ENCODE data around the gene MIA2. TPM values are rescaled to one million over a fixed set of nuclear protein-coding genes. Genes with fewer than 3 reads are reported as not detected.

The MIA2 gene
- total RNA-seq, 1 donor from 2014 or later: 41.2 TPM

GRCh38 chr14:39265806-39266524 lies 32.2 kb downstream of the MIA2 start:
- no peak for TF ChIP-seq CTCF (IDR thresholded peaks at IDR 0.05; ENCODE audit: insufficient read depth, low read length, poor library complexity, severe bottlenecking)
- Histone ChIP-seq H3K4me3 (ENCODE audit: low read depth, low read length) (peak overlapping the region; percentile 94), H3K27me3 (ENCODE audit: control insufficient read depth, insufficient read depth, low read length) (no peaks in the 10 kb centered on the region), H3K36me3 (ENCODE audit: control insufficient read depth, insufficient read depth, low read length) (no peaks in the 10 kb centered on the region)
- DNase-seq (ENCODE audit: low read depth): no peak

GRCh38 chr14:39266525-39266870 lies 32.8 kb downstream of the MIA2 start:
- TF ChIP-seq CTCF (IDR thresholded peaks at IDR 0.05; ENCODE audit: insufficient read depth, low read length, poor library complexity, severe bottlenecking): no peak
- DNase-seq (ENCODE audit: low read depth): no peak
- Histone ChIP-seq H3K36me3 (ENCODE audit: control insufficient read depth, insufficient read depth, low read length) (no peaks in the 10 kb centered on the region), H3K27me3 (ENCODE audit: control insufficient read depth, insufficient read depth, low read length) (no peaks in the 10 kb centered on the region), H3K4me3 (ENCODE audit: low read depth, low read length) (peak overlapping the region; percentile 94)

- no peaks in the 10 kb centered on the region for H3K36me3 ChIP-seq (ENCODE audit: control insufficient read depth, insufficient read depth, low read length)
- peak overlapping the region; percentile 94 for H3K4me3 ChIP-seq (ENCODE audit: low read depth, low read length)
- TF ChIP-seq CTCF (IDR thresholded peaks at IDR 0.05; ENCODE audit: insufficient read depth, low read length, poor library complexity, severe bottlenecking): no peak
- no peaks in the 10 kb centered on the region for H3K27me3 ChIP-seq (ENCODE audit: control insufficient read depth, insufficient read depth, low read length)
- DNase-seq (ENCODE audit: low read depth): no peak
Measured at GRCh38 chr14:39266871-39267607, 33.3 kb downstream of the MIA2 start.

GRCh38 chr14:39267608-39268005 lies 33.9 kb downstream of the MIA2 start:
- no peak for DNase-seq (ENCODE audit: low read depth)
- no peaks in the 10 kb centered on the region for H3K27me3 ChIP-seq (ENCODE audit: control insufficient read depth, insufficient read depth, low read length)
- no peaks in the 10 kb centered on the region for H3K36me3 ChIP-seq (ENCODE audit: control insufficient read depth, insufficient read depth, low read length)

GRCh38 chr14:39268393-39268792 lies 34.7 kb downstream of the MIA2 start:
- Histone ChIP-seq H3K36me3 (ENCODE audit: control insufficient read depth, insufficient read depth, low read length) (no peaks in the 10 kb centered on the region), H3K27me3 (ENCODE audit: control insufficient read depth, insufficient read depth, low read length) (no peaks in the 10 kb centered on the region), H3K4me3 (ENCODE audit: low read depth, low read length) (peak overlapping the region; percentile 94)
- no peak for TF ChIP-seq CTCF (IDR thresholded peaks at IDR 0.05; ENCODE audit: insufficient read depth, low read length, poor library complexity, severe bottlenecking)
- DNase-seq (ENCODE audit: low read depth): no peak

More at GRCh38 chr14:39267608-39268005, 33.9 kb downstream of the MIA2 start:
- TF ChIP-seq CTCF (IDR thresholded peaks at IDR 0.05; ENCODE audit: insufficient read depth, low read length, poor library complexity, severe bottlenecking): no peak
- peak overlapping the region; percentile 94 for H3K4me3 ChIP-seq (ENCODE audit: low read depth, low read length)
